Thoracic aorta (tissue), 2 donors: ENCODE measurements around the gene LTO1. TPM values are rescaled to one million over a fixed set of nuclear protein-coding genes. Genes with fewer than 3 reads are reported as not detected.
A peak's percentile ranks its signal among the peaks of the same experiment; 100 is the strongest.

Experiments
- ATAC-seq: fragments of 150-250 bp; one replicate; pipeline ENCODE4 v1.8.0; 2017; ENCODE audit warnings: low read depth; ENCODE audit not compliant: insufficient number of reproducible peaks, low FRiP score
- DNase-seq: peaks from one replicate; pipeline ENCODE4 v3.0.0-alpha.2; 2020; ENCODE audit warnings: low spot score
- H3K27ac ChIP-seq, 2 donors: fragments of 200-600 bp; sonication (generic); 1 replicate in 1 of 2; 2 replicates in 1 of 2; pipeline ENCODE4 v1.5.1; 2016; ENCODE audit warnings: mild to moderate bottlenecking in 2 of 2, moderate library complexity in 2 of 2
- H3K27me3 ChIP-seq: fragments of 200-600 bp; sonication (generic); replicated peaks from 2 replicates; pipeline ENCODE4 v1.6.0; 2016; ENCODE audit warnings: mild to moderate bottlenecking; ENCODE audit not compliant: insufficient read depth
- H3K36me3 ChIP-seq: fragments of 200-600 bp; sonication (generic); one replicate; pipeline ENCODE4 v1.5.1; 2016
- H3K4me1 ChIP-seq, 2 donors: fragments of 200-600 bp; sonication (generic); 1 replicate in 1 of 2; 2 replicates in 1 of 2; pipeline versions ENCODE4 v1.5.1 to v1.6.0; 2016; ENCODE audit warnings: low read depth in 2 of 2, mild to moderate bottlenecking in 1 of 2; ENCODE audit not compliant: control insufficient read depth in 1 of 2
- H3K4me3 ChIP-seq: fragments of 200-600 bp; sonication (generic); 2 replicates; pipeline ENCODE4 v1.5.1; 2016; ENCODE audit warnings: mild to moderate bottlenecking
- H3K9me3 ChIP-seq: fragments of 200-600 bp; sonication (generic); 2 replicates; pipeline ENCODE4 v1.5.1; 2016
- CTCF ChIP-seq: fragments of 200-600 bp; sonication (generic); IDR thresholded peaks from one replicate; pipeline ENCODE4 v1.5.1; 2019; ENCODE audit warnings: antibody characterized with exemption
- total RNA-seq, 2 donors: library from RNA; depleted of rRNA; stranded (reverse); fragments of >200 nt; gene quantifications; one replicate each; pipeline versions ENCODE4 v1.1.0 to v1.2.3, GENCODE V29; 2016

The LTO1 gene
- total RNA-seq, 2 donors from 2014 or later: 23.6 to 43.5 TPM

DNA sequence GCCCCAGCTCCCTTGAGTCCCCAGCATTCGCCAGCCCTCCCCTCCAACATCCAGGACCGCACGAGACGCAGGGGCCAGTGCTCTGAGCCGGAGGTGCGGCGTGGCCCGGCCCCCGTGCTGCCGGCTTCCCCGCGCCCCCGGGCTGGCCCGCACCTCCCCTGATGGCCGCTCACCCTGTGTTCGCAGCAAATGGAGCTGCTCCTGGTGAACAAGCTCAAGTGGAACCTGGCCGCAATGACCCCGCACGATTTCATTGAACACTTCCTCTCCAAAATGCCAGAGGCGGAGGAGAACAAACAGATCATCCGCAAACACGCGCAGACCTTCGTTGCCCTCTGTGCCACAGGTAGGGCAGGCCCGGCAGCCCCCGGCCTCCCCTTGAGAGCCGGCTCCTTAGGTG, 31.5 kb downstream of the LTO1 start:
- H3K4me1 ChIP-seq: peaks cover 23 to 36% of the 10 kb centered on the region in 2 donors
- no peak for ATAC-seq
- H3K27ac ChIP-seq: peak overlapping the region in 1 of 2 donors; percentile 88

DNA sequence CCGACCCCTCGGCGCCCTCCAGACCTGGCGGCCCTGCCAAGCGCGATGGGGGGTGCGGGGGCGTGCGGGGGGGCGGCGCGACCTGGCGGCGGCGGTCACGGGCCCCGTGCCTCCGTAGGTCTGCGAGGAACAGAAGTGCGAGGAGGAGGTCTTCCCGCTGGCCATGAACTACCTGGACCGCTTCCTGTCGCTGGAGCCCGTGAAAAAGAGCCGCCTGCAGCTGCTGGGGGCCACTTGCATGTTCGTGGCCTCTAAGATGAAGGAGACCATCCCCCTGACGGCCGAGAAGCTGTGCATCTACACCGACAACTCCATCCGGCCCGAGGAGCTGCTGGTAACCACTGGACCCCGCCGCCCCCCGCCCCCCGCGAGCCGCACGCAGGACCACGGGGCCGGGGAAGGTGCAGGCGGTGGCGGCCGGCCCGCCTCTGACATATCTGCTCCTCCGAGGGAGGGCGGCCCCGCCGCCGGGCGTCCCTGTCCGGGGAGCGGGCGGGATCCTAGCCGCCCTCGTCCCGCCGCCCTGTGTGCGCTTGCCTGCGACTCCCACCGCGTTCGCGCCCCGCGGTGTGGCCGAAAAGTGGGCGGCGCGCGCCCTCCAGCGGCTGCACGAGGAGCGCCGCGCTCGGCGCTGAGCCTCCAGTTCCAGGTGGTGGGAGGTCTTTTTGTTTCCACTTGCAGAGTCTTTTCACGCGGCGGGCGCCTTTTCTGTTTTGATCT, 32.1 kb downstream of the LTO1 start:
- no peak for DNase-seq
- peak overlapping the region; percentile 97 for H3K4me3 ChIP-seq
- H3K9me3 ChIP-seq: no peaks in the 10 kb centered on the region
- peak; percentile 55 for ATAC-seq
- TF ChIP-seq CTCF: peak; percentile 89
- H3K36me3 ChIP-seq: peaks cover 16% of the 10 kb centered on the region
- peak overlapping the region; percentile 88 to 90 for H3K27ac ChIP-seq
- no peaks in the 10 kb centered on the region for H3K27me3 ChIP-seq
- peaks cover 24 to 41% of the 10 kb centered on the region in 2 donors for H3K4me1 ChIP-seq

More for the DNA sequence above, 31.5 kb downstream of the LTO1 start:
- TF ChIP-seq CTCF: no peak
- Histone ChIP-seq H3K27me3 (no peaks in the 10 kb centered on the region), H3K36me3 (peaks cover 18% of the 10 kb centered on the region), H3K4me3 (peak overlapping the region; percentile 97), H3K9me3 (no peaks in the 10 kb centered on the region)
- DNase-seq: no peak

- Histone ChIP-seq H3K27me3 (no peaks in the 10 kb centered on the region), H3K36me3 (peaks cover 11% of the 10 kb centered on the region), H3K4me1 (peaks cover 28 to 47% of the 10 kb centered on the region in 2 donors), H3K27ac (peak overlapping the region; percentile 88 to 90), H3K4me3 (peak overlapping the region; percentile 97), H3K9me3 (no peaks in the 10 kb centered on the region)
- TF ChIP-seq CTCF: no peak
- DNase-seq (no peak), ATAC-seq (no peak)
Measured at GRCh38 chr11:69642549-69642912, 32.6 kb downstream of the LTO1 start.

GRCh38 chr11:69641681-69642548, 33.2 kb downstream of the LTO1 start:
- Histone ChIP-seq H3K36me3 (peaks cover 10% of the 10 kb centered on the region), H3K4me1 (peaks cover 34 to 53% of the 10 kb centered on the region in 2 donors), H3K4me3 (peak overlapping the region; percentile 97), H3K27me3 (no peaks in the 10 kb centered on the region), H3K9me3 (no peaks in the 10 kb centered on the region), H3K27ac (peak overlapping the region; percentile 88 to 90)
- ATAC-seq (no peak), DNase-seq (no peak)
- no peak for TF ChIP-seq CTCF

DNA sequence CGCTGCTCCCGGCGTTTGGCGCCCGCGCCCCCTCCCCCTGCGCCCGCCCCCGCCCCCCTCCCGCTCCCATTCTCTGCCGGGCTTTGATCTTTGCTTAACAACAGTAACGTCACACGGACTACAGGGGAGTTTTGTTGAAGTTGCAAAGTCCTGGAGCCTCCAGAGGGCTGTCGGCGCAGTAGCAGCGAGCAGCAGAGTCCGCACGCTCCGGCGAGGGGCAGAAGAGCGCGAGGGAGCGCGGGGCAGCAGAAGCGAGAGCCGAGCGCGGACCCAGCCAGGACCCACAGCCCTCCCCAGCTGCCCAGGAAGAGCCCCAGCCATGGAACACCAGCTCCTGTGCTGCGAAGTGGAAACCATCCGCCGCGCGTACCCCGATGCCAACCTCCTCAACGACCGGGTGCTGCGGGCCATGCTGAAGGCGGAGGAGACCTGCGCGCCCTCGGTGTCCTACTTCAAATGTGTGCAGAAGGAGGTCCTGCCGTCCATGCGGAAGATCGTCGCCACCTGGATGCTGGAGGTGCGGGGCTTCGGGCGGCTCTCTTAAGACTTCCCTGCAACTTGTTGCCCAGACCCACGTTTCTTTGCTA, 34.1 kb downstream of the LTO1 start, which contains the start of gene CCND1:
Gene CCND1 (plus strand): TSS at position 162 of the 587 bp plus-strand sequence. CDS start 158 bp downstream, at position 320.
- no peaks in the 10 kb centered on the region for H3K9me3 ChIP-seq
- peaks cover 10% of the 10 kb centered on the region for H3K36me3 ChIP-seq
- ATAC-seq (no peak), DNase-seq (peak; percentile 34)
- H3K4me3 ChIP-seq: peak within 1 kb of the TSS; percentile 97
- peak within 1 kb of the TSS; percentile 88 to 90 for H3K27ac ChIP-seq
- H3K27me3 ChIP-seq: no peaks in the 10 kb centered on the region
- peaks cover 38 to 61% of the 10 kb centered on the region in 2 donors for H3K4me1 ChIP-seq
- peak; percentile 37 for TF ChIP-seq CTCF
